Activated naive CD8-positive, alpha-beta T cell treated with anti-CD3 and anti-CD28 coated beads, Interleukin-2, amount 10 ng/mL, durations not matched to agents 7 days and 5 days (primary cell): ENCODE measurements around the gene TMEM218. TPM values are rescaled to one million over a fixed set of nuclear protein-coding genes. Genes with fewer than 3 reads are reported as not detected.
A peak's percentile ranks its signal among the peaks of the same experiment; 100 is the strongest.

Source experiments
- ATAC-seq: fragments of 150-1000 bp; cut with Tn5 transposase; one replicate; pipeline ENCODE4 v1.10.0; 2021; ENCODE audit warnings: low read depth, moderate library complexity
- POLR2A ChIA-PET: fragments of 350-600 bp; sonication (Branson Sonifier 250); formaldehyde crosslinking; loops from one replicate; lab custom pipeline; 2021; ENCODE audit warnings: antibody characterized with exemption; lab: Charles Lee
- DNase-seq: peaks from one replicate; pipeline ENCODE4 v3.0.0; 2021
- H3K27ac Mint-ChIP-seq: one replicate; pipeline ENCODE4 v1.8.0; 2022; ENCODE audit warnings: mild to moderate bottlenecking, mixed read lengths
- H3K27me3 Mint-ChIP-seq: one replicate; pipeline ENCODE4 v1.8.0; 2022; ENCODE audit warnings: mild to moderate bottlenecking, moderate library complexity, mixed read lengths
- H3K36me3 Mint-ChIP-seq: one replicate; pipeline ENCODE4 v1.8.0; 2021; ENCODE audit warnings: mild to moderate bottlenecking, mixed read lengths
- H3K4me1 Mint-ChIP-seq: one replicate; pipeline ENCODE4 v1.8.0; 2021; ENCODE audit warnings: mixed read lengths
- H3K4me3 Mint-ChIP-seq: one replicate; pipeline ENCODE4 v1.8.0; 2022; ENCODE audit warnings: mild to moderate bottlenecking, moderate library complexity, mixed read lengths
- H3K9me3 Mint-ChIP-seq: one replicate; pipeline ENCODE4 v1.8.0; 2021; ENCODE audit warnings: mixed read lengths
- total RNA-seq, 2 experiments: library from RNA; stranded (reverse); gene quantifications; one replicate each; pipeline ENCODE4 v1.2.3, GENCODE V29; 2021

Gene TMEM218
- total RNA-seq, 2 experiments from 2014 or later = 13.1 to 14.3 TPM

DNA sequence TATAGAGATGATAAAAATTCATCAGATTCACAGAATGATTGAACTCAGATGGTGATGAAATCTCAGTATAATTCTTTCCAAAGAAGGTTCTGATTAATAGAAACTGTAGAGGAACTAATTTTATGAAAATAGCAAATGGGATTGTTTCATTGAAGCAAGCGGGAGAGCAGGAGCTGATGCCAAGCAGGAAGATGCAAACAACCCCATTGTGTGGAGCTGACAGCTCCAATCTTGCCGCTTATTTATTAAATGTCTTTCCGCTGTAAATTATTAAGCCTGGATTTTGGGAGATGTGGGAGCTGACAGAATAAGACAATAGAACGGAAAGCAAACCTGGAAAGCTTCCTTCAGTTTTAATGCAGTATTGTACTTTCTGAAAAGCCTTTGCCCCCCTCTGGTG, 6.0 kb upstream of the TMEM218 start:
- no peak for DNase-seq
- no peaks in the 10 kb centered on the region for H3K9me3 Mint-ChIP-seq
- H3K27me3 Mint-ChIP-seq = peaks cover 31% of the 10 kb centered on the region
- no peak for ATAC-seq
- H3K27ac Mint-ChIP-seq = no peak overlapping the region
- no peak overlapping the region for H3K4me3 Mint-ChIP-seq
- no peaks in the 10 kb centered on the region for H3K36me3 Mint-ChIP-seq
- POLR2A ChIA-PET = no interaction called here
- peaks cover under 1% of the 10 kb centered on the region for H3K4me1 Mint-ChIP-seq

DNA sequence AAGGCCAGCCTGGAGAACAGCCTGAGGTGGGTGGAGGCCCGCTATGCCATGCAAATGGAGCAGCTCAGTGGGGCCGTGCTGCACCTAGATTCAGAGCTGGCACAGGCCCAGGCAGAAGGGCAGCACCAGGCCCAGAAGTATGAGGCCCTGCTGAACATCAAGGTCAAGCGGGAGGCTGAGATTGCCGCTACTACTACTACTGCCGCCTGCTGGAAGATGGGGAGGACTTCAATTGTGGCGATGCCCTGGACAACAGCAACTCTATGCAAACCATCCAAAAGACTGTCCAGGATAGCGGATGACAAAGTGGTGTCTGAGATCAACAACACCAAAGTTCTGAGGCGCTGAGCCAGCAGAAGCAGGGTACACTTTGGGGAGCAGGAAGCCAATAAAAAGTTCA, 3.1 kb upstream of the TMEM218 start:
- Mint-ChIP-seq H3K36me3 (peaks cover 1% of the 10 kb centered on the region), H3K4me1 (peaks cover 16% of the 10 kb centered on the region), H3K4me3 (no peak overlapping the region), H3K27ac (no peak overlapping the region), H3K9me3 (no peaks in the 10 kb centered on the region), H3K27me3 (peaks cover 21% of the 10 kb centered on the region)
- DNase-seq = no peak
- ATAC-seq = no peak
- POLR2A ChIA-PET = no interaction called here

DNA sequence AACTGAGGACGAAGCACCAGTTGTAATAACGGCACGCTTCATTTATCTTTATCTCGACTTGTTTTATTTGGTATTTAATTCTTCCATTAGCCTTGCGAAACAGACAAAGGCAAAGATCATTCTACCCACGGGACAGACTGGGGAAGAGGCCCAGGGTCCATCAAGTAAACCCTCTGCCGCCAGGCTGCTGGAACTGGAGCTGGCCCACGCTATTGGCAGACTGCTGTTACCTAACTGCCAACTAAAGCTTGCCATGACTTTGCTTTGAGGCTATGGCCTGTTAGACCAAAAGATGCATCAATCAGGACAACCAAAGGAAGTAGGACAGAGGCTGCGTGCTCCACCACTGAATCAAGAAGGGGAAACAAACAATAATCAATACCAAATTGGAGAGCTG, 780 bp upstream of the TMEM218 start:
- no peak for DNase-seq
- ATAC-seq = no peak
- H3K36me3 Mint-ChIP-seq = peaks cover 1% of the 10 kb centered on the region
- peak overlapping the region; percentile 96 for H3K27ac Mint-ChIP-seq
- peaks cover 16% of the 10 kb centered on the region for H3K4me1 Mint-ChIP-seq
- no peaks in the 10 kb centered on the region for H3K9me3 Mint-ChIP-seq
- POLR2A ChIA-PET = interaction anchor here (0.9 to 2.0 kb wide), 4 partner anchors 20 to 236 kb away, joined by 3 to 11 read pairs (median 5); partner anchors contain the start of gene CCDC15
- peak overlapping the region; percentile 99 for H3K4me3 Mint-ChIP-seq
- peaks cover 14% of the 10 kb centered on the region for H3K27me3 Mint-ChIP-seq

DNA sequence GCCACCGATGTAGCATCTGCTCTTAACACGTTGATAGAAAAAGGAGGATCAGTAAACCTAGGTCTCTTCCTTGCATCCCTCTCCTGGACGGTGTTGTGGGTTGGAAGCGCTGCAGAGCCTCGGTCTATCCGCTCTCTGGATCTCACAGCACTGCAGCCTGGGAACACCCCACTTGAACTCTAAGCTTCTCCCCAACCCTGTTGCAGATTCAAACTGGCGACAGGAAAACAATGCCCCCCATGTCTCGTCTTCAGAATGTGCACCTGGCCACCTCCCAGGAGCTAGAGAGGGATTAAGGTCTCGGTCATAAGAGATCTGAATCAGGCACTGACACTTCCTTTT, 454 bp downstream of the TMEM218 start:
- POLR2A ChIA-PET = interaction anchor here (0.6 to 2.0 kb wide), 3 partner anchors 41 to 157 kb away, joined by 3 to 11 read pairs (median 3); partner anchors contain the start of gene CCDC15
- DNase-seq = no peak
- no peak for ATAC-seq
- Mint-ChIP-seq H3K36me3 (peaks cover 1% of the 10 kb centered on the region), H3K27ac (peak overlapping the region; percentile 96), H3K4me3 (peak overlapping the region; percentile 99), H3K4me1 (peaks cover 16% of the 10 kb centered on the region), H3K9me3 (no peaks in the 10 kb centered on the region), H3K27me3 (peaks cover 6% of the 10 kb centered on the region)

DNA sequence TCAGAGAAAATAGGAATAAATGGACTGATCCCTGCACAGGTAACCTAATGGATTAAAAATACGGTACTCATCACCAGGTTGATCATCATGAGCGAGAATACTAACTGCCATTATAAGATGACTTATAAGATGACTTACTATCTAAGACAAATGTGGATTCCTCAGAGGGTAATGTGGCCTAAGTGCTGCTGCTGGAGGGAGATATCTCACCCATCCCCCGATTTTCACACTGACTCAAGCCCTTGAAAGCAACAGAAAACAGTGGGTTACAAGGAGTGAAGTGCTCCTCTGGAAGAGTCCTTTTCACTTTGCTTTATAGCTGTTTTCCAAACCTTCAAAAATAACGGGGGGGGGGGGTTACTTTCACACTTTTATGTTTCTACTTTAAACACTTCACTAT, 920 bp downstream of the TMEM218 start:
- Mint-ChIP-seq H3K4me1 (peaks cover 18% of the 10 kb centered on the region), H3K9me3 (no peaks in the 10 kb centered on the region), H3K36me3 (peaks cover 1% of the 10 kb centered on the region), H3K27ac (peak overlapping the region; percentile 49), H3K27me3 (peaks cover 3% of the 10 kb centered on the region), H3K4me3 (peak overlapping the region; percentile 99)
- POLR2A ChIA-PET = interaction anchor here (0.5 to 2.0 kb wide), 5 partner anchors 40 to 234 kb away, joined by 3 to 11 read pairs (median 3); partner anchors contain the start of gene CCDC15
- DNase-seq (no peak), ATAC-seq (no peak)

DNA sequence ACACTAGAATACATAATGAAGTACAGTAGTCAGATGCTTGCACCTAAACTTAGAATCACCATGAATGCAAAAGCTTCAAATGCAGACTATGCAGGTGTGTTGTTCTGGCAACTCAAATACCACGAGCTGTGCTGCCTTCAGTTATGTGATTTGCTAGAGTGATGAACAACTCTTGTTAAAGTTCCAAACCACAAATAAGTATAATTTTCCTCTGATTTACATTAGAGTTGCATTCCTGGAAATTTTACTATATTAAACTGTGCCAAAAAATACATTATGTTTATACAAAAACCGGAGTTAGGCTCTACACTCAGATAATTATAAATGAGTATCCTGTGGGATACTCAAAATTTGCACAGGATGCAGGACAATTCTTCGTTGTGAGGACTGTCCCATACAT, 3.0 kb downstream of the TMEM218 start:
- POLR2A ChIA-PET = no interaction called here
- peaks cover 18% of the 10 kb centered on the region for H3K4me1 Mint-ChIP-seq
- no peaks in the 10 kb centered on the region for H3K27me3 Mint-ChIP-seq
- no peak for DNase-seq
- no peaks in the 10 kb centered on the region for H3K9me3 Mint-ChIP-seq
- no peak overlapping the region for H3K27ac Mint-ChIP-seq
- H3K4me3 Mint-ChIP-seq = no peak overlapping the region
- no peak for ATAC-seq
- H3K36me3 Mint-ChIP-seq = peaks cover 1% of the 10 kb centered on the region

DNA sequence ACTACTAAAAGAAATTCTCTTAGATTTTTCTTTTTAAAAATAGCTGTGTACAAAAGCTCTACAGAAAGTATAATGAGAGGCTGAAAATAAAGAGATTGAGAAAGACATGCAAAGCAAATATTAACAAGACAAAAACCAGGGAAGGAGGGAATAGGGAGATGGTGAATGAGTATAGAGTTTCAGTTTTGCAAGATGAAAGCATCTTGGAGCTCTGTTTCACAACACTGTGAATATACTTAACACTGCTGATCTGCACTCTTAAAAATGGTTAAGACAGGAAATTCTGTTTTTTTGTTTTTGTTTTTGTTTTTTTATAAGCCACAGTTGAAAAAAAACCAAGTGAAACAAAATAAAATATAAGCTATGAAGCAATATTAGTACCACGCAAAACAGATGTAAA, 5.5 kb downstream of the TMEM218 start:
- Mint-ChIP-seq H3K4me1 (peaks cover 9% of the 10 kb centered on the region), H3K27me3 (no peaks in the 10 kb centered on the region), H3K9me3 (no peaks in the 10 kb centered on the region), H3K27ac (no peak overlapping the region), H3K4me3 (no peak overlapping the region), H3K36me3 (peaks cover under 1% of the 10 kb centered on the region)
- DNase-seq (no peak), ATAC-seq (no peak)
- POLR2A ChIA-PET = no interaction called here

DNA sequence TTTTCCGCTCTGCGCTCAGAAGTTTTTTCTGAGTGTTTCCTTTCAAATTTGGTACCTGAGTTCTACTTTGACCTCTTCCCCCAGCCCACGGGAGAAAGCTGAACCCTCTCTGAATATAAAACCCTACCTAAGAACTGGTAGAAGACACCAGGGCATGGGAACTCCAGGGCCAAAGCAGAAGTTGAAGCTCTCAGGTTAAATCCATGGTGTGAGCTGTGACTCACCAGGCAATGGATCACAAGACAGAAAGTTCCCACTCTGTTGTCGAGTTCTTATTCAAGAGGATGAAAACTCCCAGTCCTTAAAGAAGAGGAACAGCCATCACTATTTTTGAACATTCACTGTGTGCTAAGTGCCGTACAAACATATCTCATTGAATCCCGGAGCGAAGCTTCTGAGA, 8.9 kb downstream of the TMEM218 start:
- peaks cover 3% of the 10 kb centered on the region for H3K4me1 Mint-ChIP-seq
- DNase-seq (no peak), ATAC-seq (no peak)
- POLR2A ChIA-PET = no interaction called here
- no peaks in the 10 kb centered on the region for H3K9me3 Mint-ChIP-seq
- no peak overlapping the region for H3K4me3 Mint-ChIP-seq
- no peaks in the 10 kb centered on the region for H3K27me3 Mint-ChIP-seq
- H3K27ac Mint-ChIP-seq = no peak overlapping the region
- H3K36me3 Mint-ChIP-seq = peaks cover 11% of the 10 kb centered on the region

DNA sequence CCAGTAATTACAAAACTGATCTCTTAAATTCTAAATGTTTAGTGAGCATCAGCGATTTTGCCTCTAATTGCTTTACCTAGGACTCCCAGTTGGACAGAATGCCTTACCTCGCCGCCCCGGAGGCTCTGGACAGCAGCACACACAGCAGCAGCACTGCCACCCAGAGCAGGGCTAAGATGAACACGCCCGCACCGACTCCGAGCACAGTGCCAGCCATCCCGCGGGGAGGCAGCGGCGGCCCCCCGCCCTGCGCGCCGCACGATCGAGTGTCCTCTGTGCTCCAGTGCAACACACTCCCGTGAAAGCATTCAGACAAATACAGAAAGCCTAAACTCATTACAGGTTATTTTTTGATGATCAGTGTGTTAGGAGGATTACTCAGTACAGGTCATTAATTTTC, 9.4 kb downstream of the TMEM218 start:
- DNase-seq = no peak
- ATAC-seq = no peak
- H3K4me3 Mint-ChIP-seq = no peak overlapping the region
- POLR2A ChIA-PET = no interaction called here
- H3K36me3 Mint-ChIP-seq = peaks cover 11% of the 10 kb centered on the region
- no peaks in the 10 kb centered on the region for H3K27me3 Mint-ChIP-seq
- H3K4me1 Mint-ChIP-seq = peaks cover 3% of the 10 kb centered on the region
- no peaks in the 10 kb centered on the region for H3K9me3 Mint-ChIP-seq
- peak overlapping the region; percentile 11 for H3K27ac Mint-ChIP-seq

DNA sequence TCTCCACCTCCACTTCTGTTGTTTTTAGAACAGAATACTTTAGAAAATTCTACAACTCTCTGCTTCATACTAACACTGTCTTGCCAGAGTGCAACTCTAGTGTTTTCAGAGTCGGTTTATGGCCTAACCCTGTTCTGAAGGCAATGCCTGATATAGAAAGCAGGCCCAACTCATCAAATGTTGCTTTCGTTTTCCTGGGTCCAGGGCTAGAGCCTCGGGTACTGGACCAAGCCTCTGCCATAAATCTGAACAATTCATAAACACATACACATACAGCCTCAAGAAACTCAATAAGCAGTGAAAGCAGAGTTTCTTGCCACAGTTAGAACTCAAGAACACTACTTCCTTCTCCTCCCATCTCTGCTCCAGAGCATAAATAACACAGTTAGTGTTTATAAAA, 9.8 kb downstream of the TMEM218 start:
- H3K9me3 Mint-ChIP-seq = no peaks in the 10 kb centered on the region
- no peaks in the 10 kb centered on the region for H3K27me3 Mint-ChIP-seq
- POLR2A ChIA-PET = no interaction called here
- no peak for DNase-seq
- no peak overlapping the region for H3K27ac Mint-ChIP-seq
- H3K4me3 Mint-ChIP-seq = no peak overlapping the region
- ATAC-seq = no peak
- peaks cover 3% of the 10 kb centered on the region for H3K4me1 Mint-ChIP-seq
- H3K36me3 Mint-ChIP-seq = peaks cover 11% of the 10 kb centered on the region

DNA sequence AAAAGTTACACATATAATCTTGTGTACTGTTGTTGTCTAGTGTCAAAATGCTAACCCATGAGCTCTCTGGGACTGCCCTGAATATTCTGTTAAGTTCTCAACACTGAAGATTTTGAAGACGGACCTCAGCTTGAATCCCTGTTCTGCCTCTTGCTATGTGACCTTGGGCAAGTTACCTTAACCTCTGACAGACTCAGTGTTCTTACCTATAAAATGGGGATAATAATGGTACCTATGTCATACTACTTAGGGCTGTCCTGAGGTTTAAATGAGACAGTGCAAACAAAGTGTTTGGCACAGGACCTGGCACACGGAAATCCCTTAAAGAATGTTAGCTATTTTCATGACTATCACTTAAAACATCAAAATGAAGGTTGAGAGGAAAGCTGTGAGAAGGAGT, 11.3 kb downstream of the TMEM218 start:
- DNase-seq = no peak
- Mint-ChIP-seq H3K4me3 (no peak overlapping the region), H3K36me3 (peaks cover 11% of the 10 kb centered on the region), H3K9me3 (no peaks in the 10 kb centered on the region), H3K27me3 (no peaks in the 10 kb centered on the region), H3K4me1 (no peaks in the 10 kb centered on the region), H3K27ac (no peak overlapping the region)
- no peak for ATAC-seq
- POLR2A ChIA-PET = no interaction called here

DNA sequence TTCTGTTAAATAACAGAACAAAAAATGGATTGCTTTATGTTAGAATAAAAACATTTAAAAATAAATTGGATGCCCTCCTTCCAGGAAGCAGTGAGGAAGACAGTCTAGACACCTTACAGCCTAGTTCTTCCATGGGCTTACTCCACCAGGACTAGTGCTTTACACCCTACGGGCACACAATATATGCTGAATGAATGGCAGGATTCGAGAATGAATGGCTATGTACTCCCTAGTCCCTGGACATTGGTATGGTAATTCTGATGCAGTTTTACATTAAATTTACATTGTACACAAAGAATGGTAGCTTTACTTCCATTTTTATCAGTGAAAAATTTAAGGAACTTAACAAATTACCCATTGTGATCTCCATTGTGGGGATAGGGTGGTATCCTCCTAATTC, 16.7 kb downstream of the TMEM218 start:
- Mint-ChIP-seq H3K4me3 (no peak overlapping the region), H3K27me3 (no peaks in the 10 kb centered on the region), H3K27ac (no peak overlapping the region), H3K9me3 (no peaks in the 10 kb centered on the region), H3K36me3 (peaks cover 6% of the 10 kb centered on the region), H3K4me1 (peaks cover 6% of the 10 kb centered on the region)
- POLR2A ChIA-PET = no interaction called here
- DNase-seq (no peak), ATAC-seq (no peak)

DNA sequence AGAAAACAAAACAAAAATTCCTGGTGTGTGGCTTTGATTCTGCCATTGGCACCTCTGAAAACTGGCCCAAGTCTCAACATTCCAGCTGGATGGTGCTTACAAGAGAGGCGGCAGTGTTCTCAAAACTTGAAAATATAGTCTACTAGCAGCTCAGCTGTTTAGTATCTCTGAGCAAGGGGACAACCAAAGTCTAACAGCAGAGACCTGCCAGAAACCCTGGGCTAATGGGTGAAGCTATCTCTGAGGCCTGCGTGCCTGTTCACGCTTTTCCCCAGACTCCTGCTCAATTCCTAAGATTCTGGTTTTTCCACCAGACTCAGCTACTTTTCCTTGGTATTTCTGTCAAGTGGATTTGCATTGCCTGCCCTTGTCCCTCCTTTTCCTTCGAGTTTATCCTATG, 17.9 kb downstream of the TMEM218 start:
- ATAC-seq = no peak
- POLR2A ChIA-PET = no interaction called here
- H3K27ac Mint-ChIP-seq = no peak overlapping the region

DNA sequence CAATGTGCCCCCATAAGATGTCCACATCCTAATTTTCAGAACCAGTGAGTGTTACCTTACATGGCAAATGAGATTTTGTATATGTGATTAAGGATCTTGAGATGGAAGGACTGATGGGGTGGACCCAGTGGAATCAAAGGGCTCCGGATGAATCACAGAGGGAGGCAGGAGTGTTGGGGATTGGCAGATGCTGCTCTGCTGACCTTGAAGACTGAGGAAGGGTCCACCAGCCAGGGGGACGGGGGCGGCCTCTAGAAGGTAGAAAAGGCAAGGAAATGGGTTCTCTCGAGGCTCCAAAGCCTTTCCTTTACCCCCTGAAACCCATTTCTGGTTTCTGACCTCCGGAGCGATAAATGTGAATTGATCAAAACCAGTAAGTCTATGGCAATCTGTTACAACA, 18.8 kb downstream of the TMEM218 start:
- H3K36me3 Mint-ChIP-seq = peaks cover 2% of the 10 kb centered on the region
- H3K9me3 Mint-ChIP-seq = no peaks in the 10 kb centered on the region
- DNase-seq = no peak
- no peak for ATAC-seq
- peaks cover 6% of the 10 kb centered on the region for H3K4me1 Mint-ChIP-seq
- H3K4me3 Mint-ChIP-seq = no peak overlapping the region
- no peaks in the 10 kb centered on the region for H3K27me3 Mint-ChIP-seq
- POLR2A ChIA-PET = interaction anchor here (1.2 kb wide), 1 partner anchor 19 kb away, joined by 4 read pairs; the partner anchor contains the start of gene TMEM218
- H3K27ac Mint-ChIP-seq = peak overlapping the region; percentile 47

More for the DNA sequence above, 17.9 kb downstream of the TMEM218 start:
- Mint-ChIP-seq H3K9me3 (no peaks in the 10 kb centered on the region), H3K4me3 (no peak overlapping the region), H3K36me3 (peaks cover 4% of the 10 kb centered on the region), H3K4me1 (peaks cover 6% of the 10 kb centered on the region), H3K27me3 (no peaks in the 10 kb centered on the region)
- no peak for DNase-seq
